GM11168 (cell line): ENCODE results near the gene AFAP1.

Experiments used
- in situ Hi-C: fragments of 300-500 bp; cut with MboI; formaldehyde crosslinking; loops from one replicate; pipeline ENCODE4 v1.12.0; 2022; ENCODE audit warnings: low sequenced_read_pairs; ENCODE audit not compliant: unreplicated experiment

Gene AFAP1

DNA sequence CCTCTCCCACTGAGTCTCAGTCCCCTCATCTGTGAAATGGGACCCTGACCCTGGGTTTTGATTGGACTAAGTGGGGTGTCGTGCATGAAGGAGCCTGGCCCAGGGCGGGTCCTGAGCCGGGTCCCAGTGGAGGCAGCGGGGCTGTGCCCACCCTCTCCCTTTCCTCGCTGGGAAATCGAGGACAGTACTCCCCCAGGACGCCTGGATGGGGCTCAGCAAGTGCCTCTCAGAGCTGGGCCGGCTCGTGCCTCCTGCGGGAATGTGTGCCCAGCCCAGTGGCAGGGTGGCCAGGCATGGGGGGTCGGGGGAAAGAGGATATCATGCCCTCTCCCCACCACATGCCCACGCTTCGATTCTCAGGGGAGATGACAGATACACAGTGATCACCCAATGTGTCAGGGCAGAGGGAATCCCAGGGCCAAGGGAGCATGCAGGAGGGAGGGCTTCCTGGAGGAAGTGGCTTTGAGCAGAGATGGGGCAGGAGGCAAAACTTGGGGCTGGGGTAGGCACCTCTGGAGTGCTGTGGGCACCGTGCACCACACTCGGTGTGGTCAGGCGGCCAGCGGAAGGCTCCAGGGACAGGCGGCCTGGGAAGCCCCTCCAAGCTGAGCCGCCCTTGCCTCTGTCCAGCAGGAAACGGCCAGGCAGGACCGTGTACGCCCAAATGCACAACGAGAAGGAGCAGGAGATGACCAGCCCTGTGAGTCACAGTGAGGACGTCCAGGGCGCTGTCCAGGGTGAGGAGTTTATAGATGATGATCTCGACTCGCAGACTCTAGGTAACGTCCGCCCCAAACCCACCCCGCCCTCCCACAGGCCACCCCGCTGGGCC, 203.0 kb downstream of the AFAP1 start:
- in situ Hi-C loops = no loop called here

DNA sequence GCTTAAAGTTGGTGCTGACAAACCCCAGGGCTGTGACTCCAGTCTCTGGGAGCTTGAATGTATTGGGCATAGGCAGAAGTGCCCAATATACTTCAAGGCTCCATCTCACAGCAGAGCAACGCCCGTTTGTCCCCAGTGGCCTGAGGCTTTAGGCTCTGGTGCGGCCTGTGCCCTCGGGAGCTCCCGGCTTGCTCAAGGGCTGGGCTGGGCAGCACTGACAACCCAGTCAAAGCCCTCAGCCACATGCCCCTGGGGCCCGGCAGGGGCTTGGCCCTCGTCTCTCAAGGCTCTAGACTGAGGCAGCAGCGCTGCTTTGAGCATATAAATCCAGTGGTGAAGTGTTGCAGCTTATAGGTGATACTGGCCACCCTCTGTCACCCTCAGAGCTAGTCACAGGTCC, 203.7 kb downstream of the AFAP1 start:
- in situ Hi-C loops = no loop called here

DNA sequence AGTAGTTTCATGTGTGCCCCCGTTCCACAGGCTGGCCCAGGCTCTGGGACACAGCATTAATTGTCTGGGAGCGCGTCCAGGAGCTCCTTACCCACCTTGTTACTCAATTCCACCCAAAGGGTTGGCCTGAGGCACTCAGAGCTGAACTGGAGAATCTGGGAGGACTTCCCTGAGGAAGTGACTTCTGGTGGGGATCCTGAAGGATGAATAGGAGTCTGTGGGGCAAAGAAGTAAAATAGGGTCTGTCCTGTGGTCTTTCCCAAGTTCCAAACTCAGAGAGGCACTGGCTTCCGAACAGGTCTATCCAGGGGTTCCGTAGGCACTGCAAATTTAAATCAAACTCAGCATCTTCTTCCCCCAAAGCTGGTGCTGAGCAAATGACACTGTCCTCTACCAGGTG, 204.3 kb downstream of the AFAP1 start:
- in situ Hi-C loops = no loop called here

DNA sequence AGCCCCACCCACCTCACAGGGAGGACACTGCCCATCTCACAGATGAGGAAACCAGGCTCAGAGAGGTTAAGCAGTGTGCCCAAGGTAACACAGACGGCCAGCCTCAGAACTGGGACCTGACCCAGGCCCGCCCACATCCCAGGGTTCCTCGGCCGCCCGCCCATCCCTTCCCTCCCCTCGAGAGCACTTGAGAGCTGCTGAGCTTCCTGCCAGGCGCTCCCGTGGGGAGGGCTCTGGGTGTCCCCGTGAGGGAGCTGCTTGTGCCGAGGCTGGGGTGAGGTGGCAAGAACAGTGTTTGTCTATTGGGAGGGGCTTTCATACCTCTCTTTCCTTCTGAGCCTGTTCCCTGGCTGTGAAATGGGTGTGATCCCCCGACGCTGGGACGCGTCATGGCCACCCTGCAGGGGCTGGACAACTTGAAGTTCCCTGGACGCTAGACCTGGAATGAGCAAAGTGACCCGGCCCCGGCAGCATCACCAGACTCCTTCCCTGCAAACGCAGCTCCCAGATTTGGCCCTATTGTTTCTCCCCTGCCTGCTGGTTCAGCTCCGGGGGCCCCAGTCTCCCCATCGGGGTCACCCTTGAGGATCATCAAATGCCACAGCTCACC, 204.9 kb downstream of the AFAP1 start:
- in situ Hi-C loops = no loop called here

DNA sequence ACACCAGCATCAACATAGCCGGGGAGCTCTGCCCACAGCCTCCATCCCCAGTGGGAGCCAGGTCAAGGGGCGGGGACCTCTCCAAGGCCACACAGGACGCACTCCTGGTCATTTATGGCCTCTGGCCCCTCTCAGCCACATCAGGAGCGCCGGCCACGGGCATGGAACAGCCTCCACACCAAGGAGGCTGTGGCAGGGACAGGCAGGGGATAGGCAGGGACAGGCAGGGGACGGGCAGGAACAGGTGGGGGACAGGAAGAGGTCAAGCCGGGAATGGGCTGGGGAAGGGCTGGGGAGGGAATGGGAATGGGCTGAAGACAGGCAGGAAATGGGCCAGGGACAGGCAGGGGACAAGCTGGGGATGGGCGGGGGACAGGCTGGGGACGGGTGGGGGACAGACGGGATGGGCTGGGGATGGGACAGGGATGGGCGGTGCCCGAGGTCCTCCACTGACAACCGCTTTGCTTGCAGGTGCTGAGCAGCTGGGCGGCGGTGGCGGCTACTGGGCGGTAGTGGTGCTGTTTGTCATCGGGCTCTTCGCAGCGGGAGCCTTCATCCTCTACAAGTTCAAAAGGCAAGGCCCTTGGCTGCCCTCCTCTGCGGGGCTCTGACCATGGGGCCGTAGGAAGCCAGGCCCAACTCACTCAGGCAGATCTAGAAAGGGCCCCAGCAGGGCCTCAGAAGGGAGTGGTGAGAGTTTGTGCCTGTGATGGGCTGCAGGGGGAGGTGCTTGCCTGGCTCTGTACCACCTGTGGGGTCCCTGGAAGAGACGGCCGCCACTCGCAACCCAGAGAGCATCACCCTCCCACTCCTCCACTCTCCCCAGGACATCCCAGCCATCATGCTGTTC, 205.6 kb downstream of the AFAP1 start:
- in situ Hi-C loops = no loop called here

DNA sequence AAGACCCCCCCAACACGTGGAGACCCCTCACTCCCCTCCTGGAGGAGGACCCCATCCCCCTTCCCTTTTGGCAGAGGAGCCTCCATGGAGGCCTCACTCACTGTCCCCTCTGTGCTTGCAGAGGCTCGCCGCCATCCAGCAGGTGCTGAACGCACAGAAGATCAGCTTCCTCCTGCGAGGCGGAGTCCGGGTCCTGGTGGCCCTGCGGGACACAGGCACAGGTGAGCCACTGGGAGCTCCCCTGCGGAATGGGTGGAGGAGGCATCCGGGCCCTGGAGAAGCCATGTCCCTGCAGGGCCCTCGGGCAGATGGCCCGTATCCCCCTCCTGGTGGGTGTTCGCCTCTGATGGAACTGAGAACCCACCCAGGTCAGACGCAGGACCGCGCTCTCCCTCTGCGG, 206.5 kb downstream of the AFAP1 start:
- in situ Hi-C loops = no loop called here

DNA sequence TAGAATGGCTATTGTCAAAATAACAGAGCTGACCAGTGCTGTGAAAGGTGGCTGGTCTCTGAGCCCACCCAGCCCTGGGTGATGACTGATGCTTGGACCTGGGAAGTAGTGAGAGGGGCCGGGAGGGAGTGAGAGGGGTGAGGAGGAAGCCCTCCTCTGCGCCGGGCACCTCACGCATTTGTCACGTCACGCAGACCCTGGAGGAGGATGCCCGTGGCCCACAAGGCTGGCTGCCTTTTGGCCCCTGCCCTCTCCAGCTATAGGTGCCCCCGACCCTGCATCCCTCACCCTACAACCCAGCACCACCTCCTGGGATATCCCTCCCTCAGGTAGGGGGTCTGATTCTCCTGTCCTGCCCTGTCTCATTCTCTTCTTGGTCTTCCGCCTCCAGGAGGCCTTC, 207.4 kb downstream of the AFAP1 start:
- in situ Hi-C loops = no loop called here

DNA sequence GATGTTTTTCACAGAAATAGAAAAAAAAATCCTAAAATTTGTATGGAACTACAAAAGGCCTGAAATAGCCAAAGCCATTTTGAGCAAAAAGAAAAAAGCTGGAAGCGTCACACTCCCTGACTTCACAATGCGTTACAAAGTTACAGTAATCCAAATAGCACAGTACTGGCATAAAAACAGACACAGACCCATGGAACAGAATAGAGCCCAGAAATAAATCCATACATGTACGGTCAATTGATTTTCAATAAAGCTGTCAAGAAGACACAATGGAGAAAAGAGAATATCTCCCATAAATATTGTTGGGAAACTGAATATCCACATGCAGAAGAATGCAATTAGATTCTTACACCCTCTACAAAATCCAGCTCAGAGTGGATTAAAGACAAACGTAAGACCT, 208.2 kb downstream of the AFAP1 start:
- in situ Hi-C loops = no loop called here

DNA sequence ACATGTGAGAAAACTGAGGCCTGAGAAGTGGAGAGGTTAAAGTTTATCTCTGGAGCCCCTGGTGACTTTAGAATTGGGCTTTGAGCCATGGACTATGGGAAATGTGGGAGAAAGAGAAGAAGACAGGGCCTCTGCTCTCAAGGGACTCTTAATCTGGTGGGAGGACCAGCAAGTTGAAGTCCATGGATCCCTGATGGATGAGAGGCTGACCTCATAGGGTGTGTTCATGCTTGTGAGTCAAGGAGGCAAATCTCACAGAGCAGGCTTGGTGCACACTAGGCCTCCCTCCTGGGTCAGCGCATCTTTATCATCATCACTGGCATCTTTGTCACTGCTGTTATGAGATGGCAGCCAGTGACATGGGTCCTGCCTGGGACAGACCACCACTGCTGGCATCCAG, 211.9 kb downstream of the AFAP1 start:
- in situ Hi-C loops = no loop called here

DNA sequence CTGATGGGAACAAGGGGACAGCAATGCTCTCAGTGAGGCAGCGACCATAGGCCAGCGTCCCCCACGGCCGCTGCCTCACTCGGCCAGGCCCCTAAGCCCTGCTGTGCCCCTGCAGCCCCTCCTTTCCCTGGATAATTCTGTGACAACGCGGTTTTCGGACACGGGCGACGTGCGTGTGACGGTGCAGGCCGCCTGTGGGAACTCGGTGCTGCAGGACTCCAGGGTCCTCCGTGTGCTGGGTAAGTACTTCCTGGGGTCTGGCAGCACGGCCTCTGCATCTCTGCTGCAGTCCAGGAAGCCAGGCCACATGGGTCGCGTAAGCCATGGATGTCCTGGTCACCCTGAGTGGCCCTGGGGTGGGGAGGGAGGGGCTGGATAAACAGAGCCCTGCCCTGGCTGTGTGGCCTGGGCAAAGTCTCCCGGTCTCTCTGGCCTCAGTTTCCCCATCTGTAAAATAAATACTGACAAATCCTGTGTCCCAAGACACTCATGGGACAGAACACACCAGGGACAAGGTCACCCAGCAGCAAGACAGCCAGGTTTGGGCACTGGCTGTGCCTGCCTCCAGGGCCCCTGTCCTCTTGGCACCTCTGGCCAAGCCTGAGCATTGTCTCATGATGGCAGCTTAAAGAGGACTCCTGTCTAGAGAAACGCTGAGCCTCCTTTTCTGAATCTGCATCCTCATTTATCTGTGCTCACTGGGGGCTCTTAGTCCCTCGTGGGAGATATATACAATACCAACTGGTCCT, 212.8 kb downstream of the AFAP1 start:
- in situ Hi-C loops = no loop called here

DNA sequence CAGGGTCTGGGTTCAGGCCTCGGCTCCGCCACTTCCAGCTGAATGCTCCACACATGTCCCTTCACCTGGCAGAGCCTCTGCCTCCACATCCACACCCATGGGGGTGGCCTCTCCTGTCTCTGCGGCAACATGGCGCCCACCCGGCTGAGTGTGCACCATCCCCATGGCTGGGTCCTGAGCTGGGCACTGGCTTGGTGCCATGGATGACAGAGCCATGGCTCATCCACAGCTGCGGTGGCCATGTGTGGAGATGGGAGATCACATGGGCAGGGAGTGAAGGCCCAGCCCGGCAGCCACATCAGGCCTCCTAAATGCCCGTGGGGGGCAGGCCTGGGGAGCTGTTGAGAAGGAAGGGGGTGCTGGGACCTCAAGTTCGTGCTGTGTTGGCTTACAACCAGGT, 213.7 kb downstream of the AFAP1 start:
- in situ Hi-C loops = no loop called here

DNA sequence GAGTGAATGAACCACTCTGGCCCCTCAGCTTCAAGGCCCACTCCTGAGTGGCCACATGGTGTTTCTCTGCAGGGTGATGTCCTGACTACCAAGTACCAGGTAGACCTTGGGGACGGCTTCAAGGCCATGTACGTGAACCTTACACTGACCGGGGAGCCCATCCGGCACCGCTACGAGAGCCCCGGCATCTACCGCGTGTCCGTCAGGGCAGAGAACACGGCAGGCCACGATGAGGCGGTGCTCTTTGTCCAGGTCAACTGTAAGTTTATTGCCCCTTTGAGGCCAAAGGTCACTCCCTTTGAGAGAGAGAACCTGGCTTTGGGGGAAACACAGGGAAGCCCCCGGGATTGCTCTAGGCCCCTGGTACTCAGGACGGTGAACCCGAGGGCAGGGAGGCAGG, 216.0 kb downstream of the AFAP1 start:
- in situ Hi-C loops = no loop called here

DNA sequence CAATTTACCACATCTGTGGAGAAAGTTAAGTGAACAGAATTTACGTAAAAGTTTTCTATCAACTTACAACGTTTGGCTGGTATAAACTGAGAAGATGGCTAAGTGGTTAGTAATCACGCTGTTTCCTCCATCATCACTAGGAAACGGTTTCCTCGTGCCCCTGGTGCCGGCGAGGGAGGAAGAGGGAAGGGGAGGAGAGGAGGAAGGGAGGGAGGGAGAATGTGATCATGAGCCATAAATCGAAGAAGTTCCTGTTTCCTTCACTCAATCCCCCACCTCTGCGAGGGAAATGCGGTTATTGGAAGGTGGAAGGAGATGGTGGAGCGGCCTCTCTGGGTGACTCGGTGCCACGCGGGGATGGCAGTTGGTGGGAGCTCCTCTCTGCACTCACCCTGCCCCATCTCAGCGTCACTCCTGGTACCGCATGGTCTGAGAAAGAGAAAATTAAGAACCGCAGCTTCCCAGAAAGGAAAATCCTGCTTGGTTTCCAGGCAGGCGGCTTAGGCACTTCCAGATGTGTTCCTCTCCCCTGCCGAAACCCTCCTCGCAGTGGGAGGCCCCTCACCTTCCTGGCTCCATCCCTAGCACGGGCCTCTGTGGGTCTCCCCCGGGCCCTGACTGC, 216.8 kb downstream of the AFAP1 start:
- in situ Hi-C loops = no loop called here

DNA sequence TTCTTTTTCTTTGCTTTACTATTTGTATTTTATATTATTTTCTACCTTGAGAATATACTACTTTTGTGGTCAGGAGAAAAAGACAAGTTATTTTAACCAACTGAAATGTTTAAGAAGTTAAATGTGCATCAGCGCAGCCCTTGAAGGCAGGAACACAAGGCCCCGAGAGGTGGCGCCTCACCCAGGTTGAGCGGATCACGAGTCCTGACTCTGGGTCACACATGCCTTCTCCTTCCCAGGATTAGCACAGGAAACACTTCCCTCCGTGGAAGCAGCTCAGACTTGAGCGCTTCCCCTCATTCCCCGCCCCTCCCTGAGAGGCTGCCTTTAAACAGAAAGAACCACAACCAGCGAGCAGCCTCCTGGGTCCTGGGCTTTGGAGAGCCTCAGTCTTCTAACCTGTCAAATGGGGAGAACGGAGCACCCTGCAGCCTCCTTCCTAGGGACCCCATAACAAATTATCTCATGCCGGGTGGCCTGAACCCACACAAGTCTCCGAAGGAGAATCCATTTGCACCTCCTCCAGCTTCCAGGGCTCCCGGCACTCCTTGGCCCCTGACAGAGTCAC, 217.6 kb downstream of the AFAP1 start:
- in situ Hi-C loops = no loop called here

DNA sequence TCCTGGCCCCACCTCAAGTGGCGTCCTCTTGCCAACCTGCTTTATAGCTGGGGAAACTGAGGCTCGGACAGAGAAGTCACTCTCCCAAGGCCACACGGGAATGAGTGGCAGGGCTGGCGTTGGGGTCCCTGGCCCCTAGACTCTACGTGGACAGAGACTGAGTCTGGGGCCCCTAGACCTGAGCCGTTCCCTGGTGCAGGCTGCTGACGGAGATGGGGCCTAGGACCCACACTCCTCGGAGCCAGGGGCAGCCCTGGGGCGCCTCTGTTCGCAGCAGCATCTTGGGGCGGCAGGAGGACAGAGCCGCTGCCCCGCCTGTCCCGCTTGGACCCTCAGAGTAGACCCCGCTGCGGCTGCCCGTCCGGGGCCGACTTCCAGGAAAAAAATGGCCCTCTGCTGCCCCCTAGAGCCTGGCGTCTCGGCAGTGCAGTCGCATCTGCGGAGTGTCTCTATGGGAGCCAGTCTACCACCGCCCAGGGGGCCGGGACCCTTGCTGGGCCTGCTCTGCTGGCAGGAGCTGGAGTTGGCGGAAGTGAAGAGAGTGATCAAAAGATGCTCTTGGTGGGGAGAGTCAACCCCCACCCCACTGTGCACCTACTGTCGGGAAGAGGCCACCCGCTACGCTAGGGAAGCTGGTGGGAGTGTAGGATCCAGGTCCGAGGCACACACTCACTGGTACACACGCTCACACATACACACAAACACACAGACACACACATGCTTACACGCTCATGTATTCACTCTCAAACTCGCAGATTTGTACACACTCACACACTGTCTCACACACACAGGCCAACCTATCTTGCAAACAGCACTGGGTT, 220.1 kb downstream of the AFAP1 start:
- in situ Hi-C loops = no loop called here

DNA sequence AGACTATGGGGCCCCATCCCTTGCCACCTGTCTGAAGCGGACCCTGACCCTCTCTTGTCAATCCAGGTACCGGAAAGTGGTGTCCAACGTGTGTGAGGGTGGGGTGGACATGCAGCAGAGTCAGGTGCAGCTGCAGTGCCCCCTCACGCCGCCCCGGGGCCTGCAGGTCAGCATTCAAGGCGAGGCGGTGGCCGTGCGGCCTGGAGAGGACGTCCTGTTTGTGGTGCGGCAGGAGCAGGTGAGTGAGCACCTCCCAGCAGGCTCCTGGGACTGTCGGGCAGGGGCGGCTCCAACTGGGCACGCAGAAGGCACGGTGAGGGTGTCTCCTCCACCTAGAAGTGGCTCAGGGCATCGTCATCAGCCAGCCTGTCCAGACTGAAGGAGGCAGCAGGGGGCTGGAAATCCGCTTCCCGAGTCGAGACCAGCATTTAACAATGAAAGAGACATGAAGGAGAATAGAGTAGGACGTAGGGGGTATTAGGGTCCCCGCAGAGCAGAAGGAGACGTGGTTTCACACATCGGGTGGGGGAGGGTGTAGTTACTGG, 221.6 kb downstream of the AFAP1 start:
- in situ Hi-C loops = no loop called here

DNA sequence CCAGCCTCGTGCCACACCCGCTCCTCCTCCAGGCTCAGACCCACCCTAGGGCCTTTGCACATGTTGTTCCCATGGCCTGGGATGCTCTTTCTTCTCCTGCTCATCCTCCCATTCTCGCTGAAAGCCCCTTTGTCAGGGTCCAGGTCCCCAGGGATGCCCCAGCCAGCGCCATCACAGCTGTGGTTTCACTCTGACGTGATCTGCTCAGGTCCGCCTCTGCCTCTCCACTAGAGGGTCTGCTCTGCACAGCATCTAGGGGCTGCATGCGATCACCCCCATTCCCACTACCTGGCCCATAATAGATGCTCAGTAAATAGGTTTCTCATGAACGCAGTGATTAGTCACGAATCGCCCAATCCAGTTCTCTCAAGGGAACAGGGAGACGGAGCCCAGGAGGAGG, 222.5 kb downstream of the AFAP1 start:
- in situ Hi-C loops = no loop called here

DNA sequence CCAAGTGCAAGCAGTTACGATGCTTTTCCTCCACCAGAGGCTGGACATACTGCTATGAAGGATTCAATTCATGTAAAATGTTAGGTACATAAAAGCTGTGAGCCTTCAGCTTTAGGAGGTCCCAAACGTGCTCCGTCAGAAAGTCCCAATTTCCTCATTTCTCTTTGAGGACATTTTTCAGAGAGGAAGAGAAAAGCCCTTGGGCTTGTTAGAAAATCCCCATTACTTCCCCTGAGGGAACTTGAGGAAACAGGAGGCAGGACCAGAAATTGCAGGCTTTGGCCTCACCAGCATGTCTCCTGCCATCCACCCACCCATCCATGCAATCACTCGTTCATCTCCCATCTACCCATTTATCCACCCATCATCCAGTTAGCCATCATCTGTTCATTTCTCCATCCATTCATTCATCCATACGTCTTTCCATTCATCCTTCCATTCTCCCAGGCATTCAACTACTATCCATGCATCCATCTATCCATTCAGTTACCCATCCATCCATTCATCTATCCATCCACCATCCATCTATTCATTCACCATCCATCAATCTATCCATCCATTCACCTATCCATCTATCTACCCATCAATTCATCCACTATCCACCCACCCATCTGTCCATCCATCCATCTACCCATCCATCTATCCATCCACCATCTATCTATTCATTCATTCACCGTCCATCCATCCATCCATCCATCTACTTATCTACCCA, 223.5 kb downstream of the AFAP1 start:
- in situ Hi-C loops = no loop called here
